Activated T-helper 1 cell treated with Interleukin-2 at 50 U/mL for 16 hours (primary cell): ENCODE measurements around the gene OSTN.
"Not testable (repeated sequence)": the region's sequence is repeated elsewhere in the genome, so short reads cannot be mapped to it uniquely, and the experiment has no call there.

Experiments
- DNase-seq: peaks from one replicate; pipeline ENCODE4 v3.0.0-alpha.2; 2020; ENCODE audit warnings: low read depth

OSTN gene, protein sequence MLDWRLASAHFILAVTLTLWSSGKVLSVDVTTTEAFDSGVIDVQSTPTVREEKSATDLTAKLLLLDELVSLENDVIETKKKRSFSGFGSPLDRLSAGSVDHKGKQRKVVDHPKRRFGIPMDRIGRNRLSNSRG

GRCh38 chr3:191198932-191199331 is at the start of gene OSTN:
OSTN (plus strand) TSS chr3:191199241; CDS start chr3:191212533, 13,292 bp downstream.
- no peak for DNase-seq

DNA sequence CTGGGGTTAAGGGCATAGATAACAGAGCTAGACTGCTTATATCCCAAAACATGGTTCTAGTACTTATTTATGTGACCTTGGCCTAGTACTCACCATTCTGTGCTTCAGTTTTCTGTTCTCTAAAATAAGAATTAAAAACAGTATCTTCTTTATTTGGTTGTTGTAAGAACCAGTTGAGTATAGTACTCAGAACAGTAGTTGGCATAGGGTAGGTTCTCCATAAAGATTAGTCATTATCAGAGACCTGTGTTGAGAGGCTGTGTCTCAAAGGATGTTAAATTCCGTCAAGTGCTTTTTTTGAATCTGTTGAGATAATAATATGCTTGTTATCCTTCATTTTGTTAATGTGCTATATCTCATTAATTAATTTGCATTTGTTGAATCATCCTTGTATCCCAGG is 47.4 kb upstream of the OSTN start:
- DNase-seq, result no peak

GRCh38 chr3:191154827-191155226 is 44.2 kb upstream of the OSTN start:
- DNase-seq, result no peak

DNA sequence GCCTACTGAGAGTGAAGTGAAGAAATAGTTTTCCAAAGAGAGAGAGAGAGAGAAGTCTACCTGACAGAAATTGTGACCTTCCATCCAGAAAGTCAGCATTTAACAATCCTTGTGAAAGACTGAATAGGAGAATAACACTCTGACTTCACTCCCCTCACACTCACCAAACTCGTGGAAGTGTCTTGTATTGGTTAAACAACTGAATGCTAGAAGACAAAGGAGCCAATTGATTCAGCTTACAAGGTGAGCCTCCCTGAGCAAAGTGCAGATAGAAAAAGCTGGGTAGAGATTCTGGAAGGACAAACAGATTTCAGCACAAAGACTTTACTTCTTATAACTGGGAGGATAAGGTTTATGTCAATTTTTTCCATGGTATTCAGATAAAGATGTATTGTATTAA is 40.8 kb upstream of the OSTN start:
- no peak for DNase-seq

DNA sequence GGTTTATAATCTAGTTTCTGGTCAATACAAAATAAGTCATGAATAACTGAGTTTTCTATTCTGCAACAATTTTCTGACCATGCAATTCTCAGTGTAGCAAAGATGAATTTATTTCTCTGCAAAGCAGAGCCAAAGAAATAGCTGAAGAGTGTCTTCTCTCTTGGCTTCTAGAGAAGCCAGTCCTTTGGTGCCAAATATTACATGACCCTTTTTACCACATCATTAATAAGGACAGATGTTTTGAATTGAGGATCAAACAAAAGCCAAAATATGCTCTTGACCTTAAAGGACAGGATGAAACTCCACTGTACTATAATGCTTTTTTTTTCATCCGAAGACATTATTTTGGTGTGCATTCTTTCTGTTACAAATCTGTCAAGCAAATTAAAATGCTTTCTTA is 40.2 kb upstream of the OSTN start:
- DNase-seq, result no peak

GRCh38 chr3:191165802-191166201 is 33.2 kb upstream of the OSTN start:
- no peak for DNase-seq

- DNase-seq, result no peak
These were observed 32.7 kb upstream of the OSTN start for GRCh38 chr3:191166368-191166767.

- DNase-seq, result no peak
These were observed 29.5 kb upstream of the OSTN start for GRCh38 chr3:191169566-191169965.

- DNase-seq, result no peak
These were observed 28.9 kb upstream of the OSTN start for GRCh38 chr3:191170097-191170496.

- DNase-seq, result no peak
These were observed 23.9 kb upstream of the OSTN start for GRCh38 chr3:191175102-191175501.

DNA sequence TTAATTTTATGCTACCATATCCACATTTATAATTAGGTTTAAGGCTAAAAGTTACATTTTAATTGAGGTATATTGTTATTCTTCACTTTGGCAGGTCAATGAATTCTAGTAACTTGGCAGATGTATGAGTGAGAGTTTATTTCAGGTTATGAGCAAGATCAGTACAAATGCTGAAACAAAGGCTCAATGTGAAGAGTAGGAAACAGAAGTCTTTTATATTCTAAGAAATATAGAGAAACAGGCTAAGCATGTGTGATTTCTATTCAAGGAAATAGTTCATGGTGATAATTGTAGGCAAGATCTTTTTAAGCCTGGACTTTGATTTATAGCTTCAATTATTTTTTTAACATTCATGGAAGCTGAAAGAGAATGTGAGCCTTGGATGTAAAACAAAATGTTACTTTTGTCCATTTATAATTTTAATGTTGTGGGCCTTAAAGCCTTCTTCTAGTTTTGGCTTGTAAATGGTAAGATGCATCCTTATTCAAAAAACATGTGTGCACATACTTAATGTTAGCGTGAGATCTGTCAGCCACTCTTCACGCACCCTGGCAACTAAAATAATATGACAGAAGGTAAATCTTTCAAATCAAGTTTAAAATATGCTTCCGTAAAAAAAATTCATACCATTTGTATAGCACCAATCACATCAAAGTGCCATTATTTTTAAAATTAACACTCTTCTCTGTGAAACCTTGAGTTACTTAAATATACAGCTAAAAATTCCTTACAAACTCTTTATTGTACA is 22.8 kb upstream of the OSTN start:
- DNase-seq, result no peak

- DNase-seq, result not testable (repeated sequence)
These were observed 13.7 kb upstream of the OSTN start for GRCh38 chr3:191185382-191185781.

DNA sequence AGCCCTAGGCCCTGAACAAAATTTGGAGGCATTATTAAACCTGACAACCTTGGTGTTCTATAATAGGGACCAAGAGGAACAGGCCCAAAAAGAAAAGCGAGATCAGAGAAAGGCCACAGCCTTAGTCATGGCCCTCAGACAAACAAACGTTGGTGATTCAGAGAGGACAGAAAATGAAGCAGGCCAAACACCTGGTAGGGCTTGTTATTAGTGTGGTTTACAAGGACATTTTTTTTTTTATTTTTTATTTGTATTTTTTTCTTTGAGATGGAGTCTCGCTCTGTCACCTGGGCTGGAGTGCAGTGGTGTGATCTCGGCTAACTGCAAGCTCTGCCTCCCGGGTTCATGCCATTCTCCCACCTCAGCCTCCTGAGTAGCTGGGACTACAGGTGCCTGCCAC is 10.8 kb upstream of the OSTN start:
- not testable (repeated sequence) for DNase-seq

DNA sequence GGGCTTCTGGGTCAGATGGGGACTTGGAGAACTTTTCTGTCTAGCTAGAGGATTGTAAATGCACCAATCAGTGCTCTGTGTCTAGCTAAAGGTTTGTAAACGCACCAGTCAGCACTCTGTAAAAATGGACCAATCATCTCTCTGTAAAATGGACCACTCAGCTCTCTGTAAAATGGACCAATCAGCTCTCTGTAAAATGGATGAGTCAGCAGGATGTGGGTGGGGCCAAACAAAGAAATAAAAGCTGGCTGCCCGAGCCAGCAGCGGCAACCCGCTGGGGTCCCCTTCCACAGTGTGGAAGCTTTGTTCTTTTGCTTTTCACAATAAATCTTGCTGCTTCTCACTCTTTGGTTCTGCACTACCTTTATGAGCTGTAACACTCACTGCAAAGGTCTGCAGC is 6.8 kb upstream of the OSTN start:
- not testable (repeated sequence) for DNase-seq

- no peak for DNase-seq
These were observed 6.1 kb upstream of the OSTN start for GRCh38 chr3:191192941-191193340.

DNA sequence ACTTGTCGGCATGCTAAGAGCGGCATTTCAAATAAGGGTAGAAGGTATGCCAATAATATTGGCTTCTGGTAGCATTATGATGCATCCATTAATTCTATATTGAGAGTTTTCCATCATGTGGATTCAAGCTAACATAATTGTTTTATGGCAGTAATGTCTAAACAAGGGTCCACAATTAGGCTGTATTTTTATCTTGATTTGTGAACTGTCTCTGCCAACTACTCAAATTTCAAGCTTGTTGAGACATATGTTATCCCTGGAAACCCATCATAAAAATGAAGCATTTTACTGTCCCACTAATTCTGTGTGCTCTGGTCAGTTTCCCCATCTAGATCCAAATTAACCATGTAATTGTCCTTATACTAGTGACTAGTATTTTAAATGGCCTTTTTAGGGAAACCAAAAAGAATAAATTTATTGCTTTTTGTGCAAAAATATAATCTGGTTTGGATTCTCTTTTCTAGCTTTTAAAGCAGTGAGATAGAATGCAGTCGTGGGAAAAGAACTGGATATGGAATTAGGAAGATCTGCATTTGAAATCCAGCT is 1.2 kb upstream of the OSTN start:
- DNase-seq, result no peak

DNA sequence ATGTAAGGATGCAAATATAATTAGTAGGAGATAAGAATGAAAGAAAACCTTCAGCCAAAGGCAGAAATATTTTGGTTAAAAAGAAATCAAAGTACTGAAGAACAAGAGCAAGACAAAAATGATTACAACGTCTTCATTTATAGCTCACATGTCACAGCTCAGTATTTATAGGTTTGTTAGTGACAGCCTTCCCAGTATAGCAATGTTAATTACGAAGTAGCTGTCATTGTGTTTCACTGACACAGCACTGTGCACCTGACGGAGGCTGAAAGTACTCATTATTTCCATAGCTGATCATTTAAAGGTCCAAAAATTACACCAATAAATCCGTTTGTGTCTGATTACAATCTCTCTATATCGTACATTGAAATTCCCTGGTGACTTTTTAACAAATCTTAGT is 561 bp upstream of the OSTN start:
- no peak for DNase-seq

- DNase-seq, result no peak
These were observed 11.0 kb downstream of the OSTN start for GRCh38 chr3:191210032-191210431.

DNA sequence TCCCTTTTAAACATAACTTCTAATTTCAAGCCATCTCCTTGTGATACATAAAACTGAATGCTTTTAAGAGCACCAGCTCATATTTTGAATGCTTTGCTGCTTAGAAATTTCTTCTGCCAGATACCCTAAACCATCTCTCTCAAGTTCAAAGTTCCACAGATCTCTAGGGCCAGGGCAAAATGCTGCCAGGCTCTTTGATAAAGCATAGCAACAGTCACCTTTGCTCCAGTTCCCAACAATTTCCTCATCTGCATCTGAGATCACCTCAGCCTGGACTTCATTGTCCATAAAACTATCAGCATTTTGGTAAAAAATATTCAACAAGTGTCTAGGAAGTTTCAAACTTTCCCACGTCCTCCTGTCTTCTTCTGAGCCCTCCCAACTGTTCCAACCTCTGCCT is 17.5 kb downstream of the OSTN start:
- no peak for DNase-seq

GRCh38 chr3:191217301-191217700 is 18.3 kb downstream of the OSTN start:
- DNase-seq, result no peak

DNA sequence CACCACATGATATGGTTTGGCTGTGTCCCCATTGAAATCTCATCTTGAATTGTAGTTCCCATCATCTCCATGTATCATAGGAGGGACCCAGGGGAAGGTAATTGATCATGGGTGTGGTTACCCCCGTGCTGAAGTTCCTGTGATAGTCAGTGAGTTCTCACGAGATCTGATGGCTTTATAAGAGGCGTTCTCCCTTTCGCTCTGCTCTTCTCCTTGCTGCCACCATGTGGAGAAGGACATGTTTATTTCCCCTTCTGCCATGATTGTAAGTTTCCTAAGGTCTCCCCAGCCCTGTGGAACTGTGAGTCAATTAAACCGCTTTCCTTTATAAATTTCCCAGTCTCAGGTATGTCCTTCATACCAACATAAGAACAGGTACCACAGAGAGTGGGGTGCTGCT is 21.9 kb downstream of the OSTN start:
- DNase-seq, result no peak

DNA sequence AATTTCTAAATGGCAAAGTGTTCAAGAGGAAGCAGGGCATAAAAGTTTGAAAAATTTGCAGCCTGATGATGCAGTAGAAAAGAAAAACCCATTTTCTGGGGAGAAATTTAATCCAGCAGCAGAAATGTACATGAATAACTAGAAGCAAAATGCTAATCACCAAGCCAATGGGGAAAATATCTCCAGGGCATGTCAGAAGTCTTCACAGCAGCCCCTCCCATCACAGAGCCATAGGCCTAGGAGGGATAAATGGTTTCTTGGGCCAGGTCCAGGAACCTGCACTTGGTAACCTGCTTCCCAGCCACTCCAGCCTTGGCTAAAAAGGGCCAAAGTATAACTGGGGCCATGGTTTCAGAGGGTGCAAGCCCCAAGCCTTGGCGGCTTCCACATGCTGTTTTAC is 22.6 kb downstream of the OSTN start:
- no peak for DNase-seq

DNA sequence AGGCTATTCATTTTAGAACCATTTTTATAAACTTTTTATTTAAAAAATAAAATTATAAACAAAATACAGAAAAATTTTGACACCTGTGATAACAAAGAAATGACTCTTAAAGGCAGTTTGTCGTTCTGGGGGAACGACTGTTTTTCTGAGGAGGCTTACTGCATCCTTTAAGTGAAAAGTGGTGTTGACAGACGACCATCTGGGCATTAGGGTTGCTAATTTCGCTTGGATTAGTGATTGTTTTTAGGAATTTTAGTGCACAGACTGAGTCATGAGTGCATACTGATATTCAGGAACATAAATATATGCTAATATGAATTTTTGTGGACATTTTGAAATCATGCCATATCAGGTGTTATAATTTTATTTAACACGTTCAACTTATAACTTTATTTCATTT is 28.5 kb downstream of the OSTN start:
- no peak for DNase-seq

DNA sequence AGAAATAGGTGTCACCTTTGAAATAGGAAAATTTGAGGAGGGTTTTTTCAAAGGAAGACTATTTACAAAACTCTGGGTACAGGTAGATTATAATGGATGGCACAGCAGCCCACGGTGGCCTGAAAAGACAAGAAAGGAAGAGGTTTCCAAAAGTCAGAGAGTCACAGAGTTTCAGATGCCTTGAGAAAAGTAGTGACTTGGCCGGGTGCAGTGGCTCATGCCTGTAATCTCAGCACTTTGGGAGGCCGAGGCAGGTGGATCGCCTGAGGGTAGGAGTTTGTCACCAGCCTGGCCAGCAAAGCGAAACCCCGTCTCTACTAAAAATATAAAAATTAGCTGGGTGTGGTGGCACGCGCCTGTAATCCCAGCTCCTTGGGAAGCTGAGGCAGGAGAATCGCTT is 35.2 kb downstream of the OSTN start:
- no peak for DNase-seq
